Activated CD4-positive, alpha-beta T cell treated with anti-CD3 and anti-CD28 coated beads, Interleukin-2, Interleukin-6, amounts not matched to agents 100 ng/mL and 50 ng/mL, durations not matched to agents 16 hours and 8 hours (primary cell): ENCODE data around the gene SCN4A.
"Not testable (repeated sequence)": the region's sequence is repeated elsewhere in the genome, so short reads cannot be mapped to it uniquely, and the experiment has no call there.

Experiments
- DNase-seq: peaks from one replicate; pipeline ENCODE4 v3.0.0-alpha.2; 2020

Gene SCN4A

DNA sequence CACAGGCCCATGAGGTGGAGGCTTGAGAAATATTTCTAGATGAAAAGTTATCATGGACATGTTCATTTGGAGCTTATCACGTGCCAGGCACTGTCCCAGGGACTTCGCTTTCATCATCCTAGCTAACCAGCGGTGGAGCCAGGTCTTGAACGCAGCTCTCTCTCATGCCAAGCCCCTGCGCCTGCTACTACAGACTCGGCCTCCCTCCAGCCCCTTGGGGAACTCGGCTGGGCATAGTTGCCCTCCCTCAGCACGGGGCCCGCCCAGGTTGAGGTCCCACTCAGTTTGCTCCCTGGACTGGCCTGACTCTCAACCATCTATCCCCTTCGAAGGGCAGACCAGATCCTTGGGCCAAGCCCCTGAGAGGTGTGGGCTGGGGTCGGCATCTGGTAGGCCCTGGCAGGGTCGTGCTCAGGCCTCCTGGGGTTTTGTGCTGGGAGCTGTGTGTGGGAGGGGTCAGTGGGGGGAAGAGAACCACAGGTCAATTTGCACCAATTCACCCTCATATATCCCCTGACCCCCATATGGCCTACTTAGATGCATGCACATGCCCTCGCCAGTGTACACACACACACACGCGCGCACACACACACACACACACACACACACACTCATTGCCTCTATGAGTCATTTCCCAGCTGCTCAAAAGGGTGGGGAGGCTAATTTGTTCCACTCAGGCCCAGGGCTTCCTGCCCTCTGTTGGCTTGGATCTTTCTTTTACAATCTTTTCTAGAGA lies 12.1 kb upstream of the SCN4A start:
- DNase-seq: peak; percentile 77

DNA sequence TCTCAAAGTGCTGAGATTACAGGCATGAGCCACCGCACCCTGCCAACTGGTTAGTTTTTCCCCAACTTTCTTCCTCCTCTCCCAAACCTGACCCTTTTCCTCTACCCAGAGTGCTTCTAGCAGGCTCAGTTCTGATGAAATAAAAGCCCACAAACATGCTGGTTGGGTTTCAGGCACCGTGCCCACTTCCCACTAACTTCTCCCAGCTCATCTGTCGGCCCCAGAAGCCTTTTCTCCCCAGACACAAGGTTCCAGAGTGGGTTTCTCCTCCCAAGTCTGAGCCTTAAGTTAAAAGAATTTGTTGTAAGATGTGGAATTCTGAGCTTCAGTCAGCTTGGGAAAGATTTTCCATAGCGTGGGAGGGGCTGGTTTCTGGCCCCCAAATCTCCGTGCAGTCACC lies 11.5 kb upstream of the SCN4A start:
- no peak for DNase-seq

DNA sequence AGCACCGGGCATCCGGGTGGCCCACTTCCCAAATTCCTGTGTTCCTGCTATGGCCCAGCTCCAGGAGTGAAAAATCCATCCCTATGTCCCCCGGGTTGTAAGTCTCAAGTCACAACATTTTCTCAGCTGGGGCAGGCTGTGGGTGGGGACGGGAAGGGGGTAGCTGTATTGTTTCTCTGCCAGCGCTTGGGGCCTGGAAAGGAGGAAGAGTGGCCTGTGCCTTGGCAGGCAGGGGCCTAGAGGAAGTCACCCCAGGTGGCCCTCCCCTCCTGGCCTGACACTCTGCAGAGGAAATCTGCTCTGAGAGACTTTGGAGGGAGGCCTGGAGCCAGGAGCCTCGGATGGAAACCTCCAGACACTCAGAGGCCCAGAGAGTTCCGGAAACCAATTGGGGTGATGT lies 10.6 kb upstream of the SCN4A start:
- no peak for DNase-seq

DNA sequence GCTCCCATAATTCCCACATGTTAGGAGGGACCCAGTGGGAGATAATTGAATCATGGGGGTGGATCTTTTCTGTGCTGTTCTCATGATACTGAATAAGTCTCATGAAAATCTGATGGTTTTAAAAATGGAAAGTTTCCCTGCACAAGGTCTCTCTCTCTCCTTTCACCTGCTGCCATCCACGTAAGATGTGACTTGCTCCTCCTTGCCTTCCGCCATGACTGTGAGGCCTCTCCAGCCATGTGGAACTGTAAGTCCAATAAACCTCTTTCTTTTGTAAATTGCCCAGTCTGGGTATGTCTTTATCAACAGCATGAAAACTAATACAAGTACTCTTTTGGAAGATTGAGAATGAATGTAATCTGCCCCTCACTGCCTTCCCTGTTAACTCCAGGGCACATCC lies 9.9 kb upstream of the SCN4A start:
- not testable (repeated sequence) for DNase-seq

DNA sequence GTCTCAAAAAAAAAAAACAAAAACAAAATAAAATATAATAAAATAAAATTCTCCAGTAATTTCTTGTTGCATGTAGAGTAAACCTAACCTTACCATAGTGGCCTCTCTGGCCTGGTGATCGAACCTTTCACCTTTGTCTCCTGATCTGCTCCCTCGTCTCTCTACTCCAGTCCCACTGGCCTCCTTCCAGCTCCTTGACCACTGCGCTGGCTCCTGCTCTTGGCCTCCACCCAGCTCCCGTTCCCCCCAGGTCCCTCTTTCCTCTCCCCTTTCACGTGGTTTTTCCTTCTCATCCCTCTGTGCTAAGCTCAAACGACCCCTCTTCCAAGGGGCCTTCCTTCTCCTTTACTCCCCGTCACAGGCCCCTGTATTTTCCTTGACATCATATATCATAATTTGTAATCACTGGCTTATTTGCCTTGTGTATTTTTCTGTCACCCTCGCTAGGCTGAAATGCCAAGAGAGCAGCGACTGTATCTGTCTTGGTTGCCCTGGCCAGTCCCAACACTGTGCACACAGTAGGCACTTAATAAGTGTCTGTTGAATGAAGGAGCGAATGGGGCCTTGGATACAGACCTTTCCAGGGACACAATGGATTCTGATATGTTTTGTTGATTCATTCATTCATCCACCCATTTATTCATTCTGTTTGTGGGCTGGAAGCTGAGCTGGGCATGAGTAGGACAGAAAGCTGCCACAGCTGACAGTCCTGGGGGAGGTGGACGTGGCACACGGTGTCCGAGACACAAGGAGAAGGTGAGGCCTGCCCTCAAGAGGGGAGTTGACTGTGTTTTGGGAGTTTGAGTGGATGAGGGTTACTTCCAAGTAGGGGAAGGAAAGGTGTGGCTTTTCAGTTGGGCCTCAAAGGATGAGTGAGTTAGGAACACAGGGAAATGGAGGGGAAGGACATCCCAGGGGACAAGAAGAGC lies 5.8 kb upstream of the SCN4A start:
- no peak for DNase-seq

DNA sequence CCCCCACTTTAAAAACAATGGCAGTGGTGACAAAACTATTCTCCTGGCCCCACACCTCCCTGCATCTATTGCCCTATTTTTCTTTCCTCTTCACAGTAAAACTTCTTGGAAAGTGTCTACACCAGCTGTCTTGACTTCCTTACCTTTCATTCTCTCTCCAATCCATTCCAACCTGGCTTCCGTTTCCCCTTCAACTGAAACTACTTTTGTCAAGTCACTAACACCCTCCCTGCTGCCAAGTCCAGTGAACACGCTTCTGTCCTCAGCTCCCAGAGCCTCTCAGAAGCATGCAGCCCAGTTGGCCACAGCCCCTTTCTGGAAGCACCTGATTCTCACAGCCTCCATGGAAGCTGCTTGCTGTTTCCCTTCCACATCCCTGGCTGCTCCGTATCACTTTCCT lies 4.0 kb upstream of the SCN4A start:
- DNase-seq: no peak

DNA sequence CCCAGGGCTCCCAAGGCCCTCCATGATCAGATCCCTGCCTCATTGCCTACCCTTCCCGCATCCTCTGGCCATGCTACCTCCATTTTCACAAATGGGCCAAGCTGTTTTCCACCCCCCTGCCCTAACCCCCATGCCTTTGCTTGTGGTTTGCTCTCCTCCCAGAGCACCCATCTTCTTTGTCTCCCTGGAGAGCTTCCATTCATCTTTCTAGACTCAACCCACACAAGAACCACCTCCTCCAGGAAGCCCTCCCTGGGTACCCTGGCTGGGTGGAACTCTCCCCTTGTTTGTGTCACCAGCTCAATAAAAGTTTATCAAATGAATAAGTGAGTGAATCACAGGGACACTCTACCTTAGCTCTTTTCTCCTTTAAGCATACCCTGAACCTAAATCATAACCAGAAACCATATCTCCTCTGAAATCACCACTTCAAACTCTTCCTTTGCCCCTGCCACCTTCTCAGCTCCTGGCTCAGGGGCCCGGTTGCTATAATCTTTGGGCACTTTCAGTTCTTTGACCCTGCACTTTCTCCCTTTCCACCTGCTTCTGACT lies 2.9 kb upstream of the SCN4A start:
- DNase-seq: no peak

DNA sequence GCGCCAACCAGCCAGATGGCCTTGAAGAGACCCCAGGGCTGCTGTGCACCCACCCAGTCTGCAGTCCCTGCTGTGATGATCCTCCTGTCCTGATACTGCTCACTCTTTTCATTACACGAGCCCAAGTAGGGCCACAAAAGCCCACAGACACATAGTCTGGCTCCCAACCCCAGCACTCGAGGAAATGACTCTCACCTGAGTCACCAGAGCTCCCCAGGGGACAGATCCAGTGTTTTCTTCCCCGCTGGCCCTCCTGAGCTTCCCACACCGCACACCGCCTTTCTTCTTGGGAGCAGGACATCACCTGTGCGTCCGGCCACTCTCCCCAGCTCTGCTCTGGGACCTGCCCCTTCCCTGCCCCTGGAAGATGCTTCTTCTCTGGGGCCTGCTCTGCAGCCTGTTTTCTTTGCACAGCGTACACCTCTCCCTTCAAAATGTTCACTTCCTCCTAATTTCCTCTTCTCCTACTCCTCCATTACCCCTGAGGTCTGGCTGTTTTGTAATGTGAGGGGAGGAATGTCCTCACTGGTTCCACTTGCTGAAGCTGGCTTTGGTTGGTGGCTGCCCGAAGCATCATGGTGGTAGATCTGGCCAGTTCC lies 2.0 kb upstream of the SCN4A start:
- DNase-seq: no peak

DNA sequence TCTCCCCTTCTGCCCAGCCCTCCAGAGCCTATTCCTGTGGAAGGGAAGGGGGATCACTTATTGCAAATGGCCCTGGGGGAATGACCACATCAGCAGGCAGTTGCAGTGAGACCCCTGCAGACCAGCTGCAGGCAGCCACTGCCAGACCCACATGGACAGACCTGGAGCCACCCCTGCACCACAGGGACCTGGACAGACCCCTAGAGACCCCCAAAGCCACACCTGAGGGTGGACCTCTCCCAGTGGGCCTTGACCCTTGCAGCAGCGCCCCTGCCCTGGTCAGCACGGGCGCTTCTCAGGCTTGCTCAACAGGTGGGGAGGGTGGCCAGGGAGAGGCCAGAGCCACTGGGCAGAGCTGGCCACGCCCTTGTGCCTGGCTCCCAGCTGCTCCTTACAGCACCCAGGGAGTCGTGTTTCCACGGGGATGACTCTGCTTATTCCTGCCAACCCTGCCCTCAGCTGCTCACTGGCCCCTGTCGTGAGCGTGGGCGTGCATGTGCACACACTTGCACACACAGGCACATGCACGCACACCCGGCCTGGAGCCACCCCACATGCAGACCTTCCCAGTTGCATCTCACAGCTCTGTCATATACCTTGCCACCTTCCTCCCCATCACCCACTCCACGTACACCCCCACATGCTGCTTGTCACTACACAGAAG lies 1.3 kb upstream of the SCN4A start:
- no peak for DNase-seq

DNA sequence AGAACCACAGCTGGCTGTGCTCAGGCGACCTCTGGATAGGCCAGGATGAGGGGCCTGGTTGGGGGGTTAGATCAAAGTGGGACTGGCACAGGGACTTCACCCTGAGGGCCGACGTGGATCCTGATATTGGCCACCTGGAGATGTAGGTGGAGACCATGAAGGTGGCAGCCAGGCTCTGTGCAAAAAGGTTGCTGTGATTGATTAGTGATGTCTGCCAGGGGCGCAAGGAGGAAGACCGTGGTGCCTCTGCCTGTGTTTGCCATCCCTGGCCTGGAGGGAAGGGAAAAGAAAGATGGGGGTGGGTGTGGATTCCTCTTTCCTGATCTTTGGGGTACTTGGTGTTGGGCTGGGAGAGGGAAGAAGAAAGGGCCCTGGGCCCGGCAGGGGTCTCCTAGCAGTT lies 529 bp upstream of the SCN4A start:
- DNase-seq: no peak

DNA sequence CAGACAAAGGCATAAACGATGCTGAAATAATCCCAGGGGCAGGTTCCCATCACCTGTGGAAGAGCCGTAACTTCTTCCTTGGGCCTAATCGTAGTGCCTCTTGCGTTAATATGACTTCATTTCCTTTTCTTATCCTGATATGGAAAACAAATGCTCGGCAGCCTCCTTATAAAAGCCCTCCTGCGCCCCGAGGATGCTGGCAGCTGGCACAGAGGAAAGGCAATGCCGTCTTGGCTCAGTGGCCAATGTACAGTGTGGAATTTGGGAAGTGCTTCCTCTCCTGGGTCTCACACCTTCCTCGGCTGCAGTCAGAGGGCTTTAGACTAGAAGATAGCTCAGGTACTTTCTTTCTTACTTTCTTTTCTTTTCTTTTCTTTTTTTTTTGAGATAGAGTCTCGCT lies 3.4 kb downstream of the SCN4A start:
- DNase-seq: no peak

DNA sequence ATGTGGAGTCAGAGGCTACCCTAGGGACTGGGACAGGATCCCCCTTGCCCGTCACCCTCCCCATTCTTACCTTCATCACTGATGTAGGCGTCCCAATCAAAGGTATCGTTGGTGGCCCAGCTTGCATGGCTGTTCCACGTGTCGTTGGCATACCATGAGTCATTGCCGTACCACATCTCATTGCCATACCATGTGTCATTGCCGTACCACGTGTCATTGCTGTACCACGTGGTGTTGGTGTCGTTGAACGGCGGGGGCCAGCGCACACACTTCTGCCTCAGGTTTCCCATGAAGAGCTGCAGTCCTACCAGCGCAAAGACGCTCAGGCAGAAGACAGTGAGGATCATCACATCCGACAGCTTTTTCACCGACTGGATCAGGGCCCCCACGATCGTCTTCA lies 4.8 kb downstream of the SCN4A start:
- peak; percentile 55 for DNase-seq

DNA sequence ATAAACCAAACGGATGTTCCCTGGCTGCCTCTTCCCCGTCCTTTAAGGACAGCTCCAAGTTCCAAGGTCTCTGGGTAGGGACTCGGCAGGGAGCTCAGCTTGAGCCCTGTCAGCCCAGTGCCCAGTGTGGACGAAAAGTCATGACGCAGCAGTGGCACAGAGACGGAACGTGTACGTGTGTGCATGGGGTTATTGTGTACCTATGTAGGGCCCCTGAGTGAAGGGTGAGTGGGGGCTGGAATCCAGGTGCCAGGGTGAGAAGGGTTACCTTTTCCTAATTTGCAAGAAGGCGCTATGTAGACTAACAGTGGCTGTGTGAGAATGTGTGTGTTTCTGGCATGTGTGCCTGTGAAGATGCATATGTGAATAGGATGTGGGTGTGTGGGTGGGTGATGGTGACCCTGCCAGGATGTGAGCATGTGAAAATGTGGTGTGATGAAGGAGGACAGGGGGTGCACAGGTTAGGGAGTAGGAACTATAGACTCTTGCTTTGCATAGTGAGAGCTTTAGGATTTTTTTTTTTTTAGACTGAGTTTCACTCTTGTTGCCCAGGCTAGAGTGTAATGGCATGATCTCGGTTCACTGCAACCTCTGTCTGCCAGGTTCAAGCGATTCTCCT lies 6.0 kb downstream of the SCN4A start:
- DNase-seq: peak; percentile 19

DNA sequence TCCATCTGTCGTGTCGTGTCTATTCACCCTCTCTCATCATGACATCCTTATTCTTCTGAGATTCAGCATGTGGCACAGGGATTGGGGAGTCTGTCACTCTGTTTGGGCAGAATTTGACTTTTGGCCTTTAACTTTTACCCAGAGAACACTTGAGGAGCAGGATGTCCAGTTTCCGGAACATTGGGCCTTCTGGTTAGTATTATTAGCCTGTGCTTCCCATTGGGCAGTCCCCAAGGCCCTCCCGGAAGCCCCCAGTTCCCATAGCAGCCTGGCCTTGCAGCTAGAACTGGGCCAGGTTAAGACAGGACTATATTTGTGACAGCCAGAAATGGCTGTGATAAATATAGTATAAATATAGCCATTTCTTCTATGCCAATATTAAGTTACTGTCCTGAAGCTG lies 9.6 kb downstream of the SCN4A start:
- DNase-seq: no peak

DNA sequence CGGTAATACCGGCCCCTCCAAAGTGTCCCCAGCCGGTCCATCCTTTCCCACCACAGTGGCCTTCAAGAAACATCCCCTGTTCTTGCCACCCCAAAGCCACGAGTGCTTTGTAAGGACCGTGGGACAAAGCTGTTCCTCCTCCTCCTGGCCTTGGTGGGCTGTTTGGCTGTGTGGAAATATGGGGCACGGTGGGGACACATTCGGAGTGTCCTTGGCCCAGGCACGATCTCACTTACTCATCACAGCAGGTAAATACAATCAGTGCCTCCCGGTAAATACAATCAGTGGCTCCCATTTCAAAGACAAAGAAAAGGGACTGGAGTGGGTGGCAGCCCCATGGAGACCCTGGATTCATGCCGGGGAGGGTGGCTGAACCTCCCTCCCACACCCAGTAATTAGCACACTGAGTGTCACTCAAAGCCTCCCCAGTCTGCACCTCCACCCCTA lies 10.4 kb downstream of the SCN4A start:
- no peak for DNase-seq

DNA sequence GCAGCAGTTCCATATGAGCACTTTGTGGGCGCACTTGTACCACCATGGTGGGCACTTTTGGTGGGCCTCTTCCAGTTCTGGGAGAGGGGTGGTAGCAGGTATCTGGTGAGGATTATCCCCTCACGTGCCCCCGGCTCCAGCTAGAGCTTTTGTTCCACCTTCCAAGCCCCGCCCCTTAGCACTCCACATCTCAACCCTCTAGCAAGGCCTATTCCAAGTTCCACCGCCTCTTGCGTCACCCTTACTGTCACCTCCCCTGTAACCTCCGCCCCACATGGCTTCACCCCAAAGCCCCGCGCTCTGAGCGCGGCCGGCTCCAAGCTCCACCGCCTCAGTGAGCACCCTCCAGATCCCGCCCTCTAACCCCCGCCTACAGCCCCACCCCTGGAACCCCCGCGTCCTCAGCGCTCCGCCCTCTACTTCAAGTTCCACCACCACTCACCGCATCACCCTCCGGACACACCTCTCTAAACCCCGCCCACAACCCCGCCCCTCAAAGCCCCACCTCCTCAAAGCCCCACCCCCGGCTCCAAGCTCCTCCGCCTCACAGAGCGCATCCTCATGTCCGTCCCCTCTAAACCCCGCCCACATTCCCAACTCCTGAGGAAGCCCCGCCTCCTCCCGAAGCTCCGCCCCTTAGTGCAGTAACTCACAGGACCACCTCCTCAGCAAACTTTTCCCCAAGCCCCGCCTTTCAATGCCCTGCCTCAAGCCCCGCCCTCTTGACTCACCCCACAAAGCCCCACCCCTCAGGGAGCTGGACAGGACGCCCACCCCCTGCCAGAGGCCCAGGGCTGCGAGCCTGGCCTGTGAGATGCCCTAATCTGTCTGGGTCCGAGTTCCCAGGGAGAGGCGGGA lies 11.1 kb downstream of the SCN4A start:
- peak; percentile 57 for DNase-seq

DNA sequence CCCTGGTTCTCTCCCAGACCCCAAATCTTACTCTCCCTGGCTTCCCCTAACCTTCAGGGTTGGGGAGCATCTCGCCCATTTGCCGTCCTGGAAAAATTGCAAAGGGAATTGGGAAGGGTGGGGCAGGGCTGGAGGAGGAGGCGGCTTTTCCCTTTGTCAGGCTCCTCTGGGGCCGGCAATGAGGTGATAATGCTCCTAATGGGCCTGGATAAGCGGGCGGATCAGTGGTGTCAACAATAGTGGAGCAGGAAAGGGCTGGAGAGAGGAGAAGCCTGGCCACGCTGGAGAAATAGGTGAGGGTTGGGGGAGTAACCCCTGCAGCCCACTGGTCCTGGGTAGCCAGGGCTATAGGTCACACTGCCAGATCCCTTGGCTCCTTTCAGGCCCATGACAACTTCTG lies 12.3 kb downstream of the SCN4A start:
- DNase-seq: no peak

DNA sequence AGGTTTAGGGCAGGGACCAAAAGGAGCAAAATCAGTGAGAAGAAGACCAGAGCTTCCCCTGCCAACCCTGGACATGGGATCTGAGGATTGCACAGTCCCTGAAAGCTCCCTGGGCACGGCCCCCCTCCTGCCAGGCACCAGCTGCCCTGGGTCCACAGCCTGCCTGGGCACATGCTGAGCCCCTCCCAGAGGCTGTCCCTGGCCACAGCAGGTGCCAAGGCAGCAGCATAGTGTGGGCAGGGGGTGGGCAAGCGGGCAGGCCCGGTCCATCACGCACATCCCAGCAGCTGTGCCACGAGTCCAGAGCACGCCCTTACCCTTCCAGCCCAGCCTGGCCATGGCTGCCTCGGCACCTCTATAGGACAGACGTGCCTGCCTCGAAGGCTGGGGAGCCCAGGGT lies 12.7 kb downstream of the SCN4A start:
- no peak for DNase-seq

DNA sequence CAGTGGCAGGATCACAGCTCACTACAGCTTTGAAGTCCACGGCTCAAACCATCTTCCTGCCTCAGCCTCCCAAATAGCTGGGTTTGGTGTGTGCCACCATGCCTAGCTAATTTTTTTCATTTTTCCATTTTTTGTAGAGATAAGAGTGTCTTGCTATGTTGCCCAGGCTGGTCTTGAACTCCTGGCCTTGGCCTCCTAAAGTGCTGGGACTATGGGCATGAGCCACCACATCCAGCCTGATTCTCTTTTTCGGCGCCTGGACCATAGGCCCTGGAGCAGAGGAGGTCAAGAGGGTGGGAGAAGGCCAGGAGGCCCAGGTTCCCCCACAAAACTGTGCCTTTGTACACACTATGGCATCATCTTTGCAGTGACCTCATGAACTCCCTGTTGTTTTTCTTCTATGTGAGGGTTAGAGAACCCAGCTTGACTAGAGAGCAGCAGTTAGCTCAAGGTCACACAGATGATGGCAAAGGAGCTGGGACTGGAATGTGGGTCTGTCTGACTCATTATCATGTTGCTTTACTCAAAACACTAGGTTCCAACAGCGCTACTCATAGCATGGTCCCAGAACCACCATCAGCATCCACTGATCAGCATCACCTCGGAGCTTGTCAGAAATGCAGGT lies 16.3 kb downstream of the SCN4A start:
- no peak for DNase-seq

DNA sequence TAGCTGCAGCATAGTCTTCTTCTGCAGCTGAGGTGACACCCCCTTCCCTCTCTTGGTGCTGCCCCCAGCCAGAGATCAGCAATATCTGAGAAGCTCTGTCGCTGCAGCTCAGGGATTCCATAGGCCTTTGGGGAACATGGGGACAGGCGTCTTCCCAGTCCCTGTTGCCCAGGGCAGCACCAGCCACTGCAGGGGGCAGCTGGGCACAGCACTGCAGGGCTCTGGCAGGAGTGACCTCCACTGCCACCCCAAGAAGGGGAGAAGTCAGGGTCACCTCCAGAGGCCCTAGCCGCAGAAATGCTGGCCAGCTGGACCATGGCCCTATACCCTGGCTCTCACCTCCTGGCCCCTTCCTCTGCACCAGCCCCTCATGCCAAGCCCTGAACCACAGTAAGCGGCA lies 16.9 kb downstream of the SCN4A start:
- DNase-seq: no peak

DNA sequence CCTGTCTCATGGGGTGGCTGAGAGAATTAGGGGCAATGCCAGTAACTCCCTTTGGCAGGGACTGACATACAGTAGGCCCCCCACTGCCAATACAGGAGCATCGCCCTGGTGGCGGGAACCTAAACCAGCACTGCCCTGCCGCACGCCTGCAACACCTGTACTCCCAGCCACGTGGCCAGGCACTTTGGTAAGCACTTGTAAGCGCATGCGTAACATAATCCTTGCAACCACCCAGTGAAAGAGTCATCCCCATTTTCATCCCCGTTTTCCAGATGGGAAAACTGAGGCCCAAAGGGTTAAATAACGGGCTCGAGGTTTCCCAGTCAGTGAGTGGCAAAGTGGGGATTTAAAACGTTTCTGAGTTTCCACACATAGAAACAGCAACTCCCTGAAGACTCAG lies 17.5 kb downstream of the SCN4A start:
- DNase-seq: no peak
